Psoas muscle (tissue), 8 donors: ENCODE data around the gene MICAL3. TPM values are rescaled to one million over a fixed set of nuclear protein-coding genes. Genes with fewer than 3 reads are reported as not detected.

Experiments
- ATAC-seq, 4 donors: fragments of 200-7000 bp; cut with Tn5 transposase; one replicate each; pipeline ENCODE4 v1.9.1; 2020; ENCODE audit warnings: moderate library complexity in 3 of 4, mild to moderate bottlenecking in 2 of 4
- DNase-seq, 2 donors: peaks; one replicate each; pipeline ENCODE4 v3.0.0-alpha.2; 2020
- H3K27ac ChIP-seq: fragments of 200-600 bp; one replicate; pipeline ENCODE4 v1.8.0; 2022
- H3K27me3 ChIP-seq, 3 donors: fragments of 200-600 bp in 1 of 3; one replicate each; pipeline versions ENCODE4 v1.6.1 to v1.8.0; 2013 to 2022; ENCODE audit warnings: low read length in 2 of 3, mild to moderate bottlenecking in 2 of 3, moderate library complexity in 1 of 3; ENCODE audit not compliant: insufficient read depth in 3 of 3
- H3K36me3 ChIP-seq, 2 donors: fragments of 200-600 bp in 1 of 2; one replicate each; pipeline versions ENCODE4 v1.6.1 to v1.8.0; 2013 to 2022; ENCODE audit warnings: low read depth in 1 of 2, mild to moderate bottlenecking in 1 of 2, moderate library complexity in 1 of 2; ENCODE audit not compliant: insufficient read depth in 1 of 2
- H3K4me1 ChIP-seq: fragments of 200-600 bp; one replicate; pipeline ENCODE4 v1.8.0; 2022
- H3K4me3 ChIP-seq: fragments of 200-600 bp; one replicate; pipeline ENCODE4 v1.8.0; 2022; ENCODE audit warnings: mild to moderate bottlenecking
- H3K9me3 ChIP-seq: fragments of 200-600 bp; one replicate; pipeline ENCODE4 v1.8.0; 2022
- CTCF ChIP-seq: fragments of 200-600 bp; IDR thresholded peaks from one replicate; pipeline ENCODE4 v1.8.0; 2022; ENCODE audit warnings: antibody characterized with exemption
- WGBS, 3 donors: extraction: QIAGEN DNeasy Blood & Tissue Kit; methylation state at CpG; one replicate each; pipeline versions ENCODE4 v1.1.6 to v1.1.7; 2013; 5-methylcytosine and 5-hydroxymethylcytosine counted together
- intact Hi-C, 2 donors: fragments of 100-400 bp; cut with DNase I; formaldehyde crosslinking; loops; one replicate each; pipeline versions ENCODE4 v1.11.0 to v1.14.2; 2022
- polyA plus RNA-seq, 3 donors: library from polyadenylated mRNA; stranded (reverse); fragments of 200-250 nt; gene quantifications; one replicate each; pipeline ENCODE4 v1.2.3, GENCODE V29; 2013
- total RNA-seq, 4 donors: library from RNA; stranded (reverse); fragmentation: NEBNext Ultra II Directional in 2 of 4; extraction: Animal tissue kit (Norgen Biotek cat#: 25700) in 2 of 4; gene quantifications; one replicate each; pipeline versions ENCODE4 v1.2.1 to v1.2.4, GENCODE V29; 2021 to 2023
- donor health status: healthy with polysubstance abuse.
- donor health status: DM: no; HTN: no; CAD: no; lungs with moderate emphysema.
- donor health status: Bipolar disorder and iron deficiency.
- donor health status: healthy.
- donor health status: DM: yes; HTN: yes; CAD: no.
- donor health status: DM: no; HTN: no; CAD: no.
- donor health status: DM: no; HTN: no; CAD: no.
- donor health status: DM: yes; HTN: yes; CAD: no.

The MICAL3 gene
- total and polyA plus RNA-seq, 7 donors: 2.1 to 38.3 (median 15.5) TPM

DNA sequence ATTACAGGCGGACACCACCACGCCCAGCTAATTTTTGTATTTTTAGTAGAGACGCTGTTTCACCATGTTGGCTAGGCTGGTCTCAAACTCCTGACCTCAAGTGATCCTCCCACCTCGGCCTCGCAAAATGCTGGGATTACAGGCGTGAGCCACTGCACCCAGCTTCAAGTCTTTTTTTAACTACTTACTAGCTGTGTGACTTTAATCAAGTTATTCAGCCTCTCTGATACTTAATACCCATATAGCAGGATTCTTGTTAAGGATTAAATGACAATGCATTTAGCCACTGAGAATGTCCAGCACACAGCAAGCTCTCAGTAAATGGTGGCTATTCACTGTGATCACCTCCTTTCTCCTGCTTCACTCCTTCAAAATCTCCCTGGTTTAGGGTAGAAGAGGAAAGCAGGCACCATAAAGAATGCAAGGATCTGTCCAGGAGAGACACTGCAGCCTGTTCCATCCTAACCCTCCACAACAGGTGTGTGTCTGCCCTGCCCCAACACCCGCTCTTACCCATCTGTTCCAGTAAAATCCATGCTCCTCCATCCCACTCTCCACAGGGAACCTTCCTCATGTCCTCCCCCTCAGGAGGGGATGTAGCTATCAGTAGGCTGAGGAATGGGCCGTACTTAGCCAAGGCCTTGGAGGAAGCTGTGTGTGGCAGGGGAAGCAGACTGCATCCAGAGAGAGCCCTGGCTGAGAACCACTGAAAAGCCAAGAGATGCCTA lies 69.3 kb downstream of the MICAL3 start:
- DNase-seq: no peak
- no peak for TF ChIP-seq CTCF
- Histone ChIP-seq H3K27me3 (no peaks in the 10 kb centered on the region), H3K27ac (peak overlapping the region; percentile 36), H3K36me3 (no peaks in the 10 kb centered on the region), H3K4me3 (no peak overlapping the region), H3K9me3 (no peaks in the 10 kb centered on the region), H3K4me1 (peaks cover 35% of the 10 kb centered on the region)
- ATAC-seq: no peak
- 82 to 91% (median 86%) methylated on average over 8 of the region's 8 CpGs for WGBS, 3 donors
- intact Hi-C loops: no loop called here

DNA sequence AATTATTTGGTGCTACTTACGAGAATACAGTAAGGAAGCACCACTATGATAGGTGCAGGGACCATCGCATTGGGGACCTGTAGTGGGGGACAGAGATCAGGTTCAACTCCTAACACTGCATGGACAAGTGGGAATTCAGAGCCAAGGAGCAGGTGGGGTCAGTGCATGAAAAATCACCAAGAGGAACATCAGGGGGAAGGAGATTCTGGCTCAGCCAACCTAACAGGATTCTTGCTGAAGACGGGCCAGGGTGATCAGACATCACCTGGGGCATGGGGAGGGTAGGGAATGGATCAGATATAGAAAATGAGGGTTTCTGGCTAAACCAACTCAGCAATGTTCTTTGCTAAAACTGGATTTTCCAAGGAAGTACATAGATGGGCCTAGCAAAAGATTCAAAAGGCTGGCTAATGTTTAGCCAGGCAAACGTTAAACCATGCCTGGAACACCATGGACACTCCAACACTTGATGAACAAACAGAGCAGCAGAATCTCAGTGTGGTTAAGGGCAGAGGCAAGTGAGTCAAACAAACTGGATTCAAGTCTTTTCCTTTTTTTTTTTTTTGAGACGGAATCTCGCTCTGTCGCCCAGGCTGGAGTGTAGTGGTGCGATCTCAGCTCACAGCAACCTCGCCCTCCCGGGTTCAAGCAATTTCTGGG lies 70.0 kb downstream of the MICAL3 start:
- Histone ChIP-seq H3K27ac (peak overlapping the region; percentile 36), H3K36me3 (no peaks in the 10 kb centered on the region), H3K27me3 (no peaks in the 10 kb centered on the region), H3K4me1 (peaks cover 41% of the 10 kb centered on the region), H3K4me3 (no peak overlapping the region), H3K9me3 (no peaks in the 10 kb centered on the region)
- ATAC-seq: no peak
- intact Hi-C loops: no loop called here
- 86 to 92% (median 88%) methylated on average over 10 of the region's 10 CpGs for WGBS, 3 donors
- TF ChIP-seq CTCF: no peak
- no peak for DNase-seq

DNA sequence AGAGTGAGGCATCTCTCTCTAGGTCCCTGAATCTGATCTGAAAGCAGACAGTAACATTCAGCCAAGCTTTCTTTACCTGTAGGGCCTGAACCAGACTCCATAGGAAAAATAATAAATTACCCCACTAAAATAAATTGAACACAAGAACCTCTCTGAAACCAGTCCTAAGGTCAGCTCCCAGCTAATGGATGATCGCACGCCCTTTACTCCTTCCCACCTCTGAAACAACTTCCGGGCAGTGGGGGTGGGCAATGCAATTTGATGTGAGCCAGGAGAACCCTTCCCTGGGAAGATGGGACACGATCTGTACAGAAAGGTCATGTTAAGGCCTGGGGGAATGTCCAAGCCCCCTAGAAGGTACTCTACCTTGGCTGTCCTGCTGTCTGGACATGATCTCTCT lies 71.2 kb downstream of the MICAL3 start:
- TF ChIP-seq CTCF: no peak
- peaks cover 45% of the 10 kb centered on the region for H3K4me1 ChIP-seq
- H3K27ac ChIP-seq: no peak overlapping the region
- no peaks in the 10 kb centered on the region for H3K36me3 ChIP-seq
- intact Hi-C loops: no loop called here
- 92 to 99% (median 98%) methylated on average over 4 of the region's 4 CpGs for WGBS, 3 donors
- DNase-seq: no peak
- ATAC-seq: no peak
- H3K4me3 ChIP-seq: no peak overlapping the region
- no peaks in the 10 kb centered on the region for H3K27me3 ChIP-seq
- H3K9me3 ChIP-seq: no peaks in the 10 kb centered on the region

DNA sequence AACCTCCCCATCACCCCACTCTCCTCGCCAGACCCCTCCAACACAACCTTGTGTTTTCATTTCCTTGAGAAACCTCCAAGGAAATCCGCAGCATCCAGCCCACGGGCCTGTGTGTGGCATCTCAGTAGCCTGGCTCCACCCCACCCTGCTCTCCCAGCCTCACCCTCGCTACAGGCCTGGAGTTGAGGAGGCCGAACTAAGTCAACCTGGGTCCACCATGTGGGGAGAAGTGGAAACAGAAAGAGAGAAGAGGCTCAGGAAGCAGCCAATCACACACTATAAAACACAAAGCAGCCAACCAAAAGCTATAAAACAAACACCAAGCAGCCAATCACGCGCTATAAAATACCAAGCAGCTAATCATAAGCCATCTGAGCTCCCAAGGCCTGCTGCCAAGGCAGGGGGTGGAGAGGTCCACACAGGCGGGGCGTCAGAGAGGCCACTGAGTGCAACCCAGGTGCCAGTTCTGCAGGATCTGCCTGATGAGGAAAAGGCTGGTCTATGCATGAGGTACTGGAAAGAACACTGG lies 72.0 kb downstream of the MICAL3 start:
- peaks cover 39% of the 10 kb centered on the region for H3K4me1 ChIP-seq
- H3K27ac ChIP-seq: no peak overlapping the region
- ATAC-seq (no peak), DNase-seq (no peak)
- TF ChIP-seq CTCF: no peak
- 76 to 92% (median 81%) methylated on average over 9 of the region's 9 CpGs for WGBS, 3 donors
- no peak overlapping the region for H3K4me3 ChIP-seq
- H3K9me3 ChIP-seq: no peaks in the 10 kb centered on the region
- H3K36me3 ChIP-seq: no peaks in the 10 kb centered on the region
- H3K27me3 ChIP-seq: no peaks in the 10 kb centered on the region
- intact Hi-C loops: no loop called here
